Measurements from ENCODE around the gene SLC7A6.
"Not testable (repeated sequence)": the region's sequence is repeated elsewhere in the genome, so short reads cannot be mapped to it uniquely, and the experiment has no call there.

Gene SLC7A6

GRCh38 chr16:68283801-68284598 lies 19.7 kb downstream of the SLC7A6 start:
- DNase-seq (ENCODE audit: low read depth, low spot score) = no peak

- DNase-seq (ENCODE audit: low read depth, low spot score) = no peak
Observed at GRCh38 chr16:68284847-68285246, 20.5 kb downstream of the SLC7A6 start.

GRCh38 chr16:68285683-68286082 lies 21.4 kb downstream of the SLC7A6 start:
- DNase-seq (ENCODE audit: low read depth, low spot score) = no peak

GRCh38 chr16:68286153-68287074 lies 22.1 kb downstream of the SLC7A6 start:
- DNase-seq (ENCODE audit: low read depth, low spot score) = no peak

- no peak for DNase-seq (ENCODE audit: low read depth, low spot score)
Observed at GRCh38 chr16:68287276-68288251, 23.2 kb downstream of the SLC7A6 start.

- DNase-seq (ENCODE audit: low read depth, low spot score) = no peak
Observed at GRCh38 chr16:68288252-68288650, 23.9 kb downstream of the SLC7A6 start.

GRCh38 chr16:68288796-68289195 lies 24.5 kb downstream of the SLC7A6 start:
- not testable (repeated sequence) for DNase-seq (ENCODE audit: low read depth, low spot score)

- no peak for DNase-seq (ENCODE audit: low read depth, low spot score)
Observed at GRCh38 chr16:68289202-68289601, 24.9 kb downstream of the SLC7A6 start.

GRCh38 chr16:68289621-68290329 lies 25.4 kb downstream of the SLC7A6 start:
- DNase-seq (ENCODE audit: low read depth, low spot score) = no peak

GRCh38 chr16:68290450-68290849 lies 26.1 kb downstream of the SLC7A6 start:
- no peak for DNase-seq (ENCODE audit: low read depth, low spot score)

GRCh38 chr16:68291227-68291626 lies 26.9 kb downstream of the SLC7A6 start:
- DNase-seq (ENCODE audit: low read depth, low spot score) = no peak

- no peak for DNase-seq (ENCODE audit: low read depth, low spot score)
Observed at GRCh38 chr16:68292425-68292824, 28.1 kb downstream of the SLC7A6 start.

GRCh38 chr16:68296291-68296690 lies 32.0 kb downstream of the SLC7A6 start:
- no peak for DNase-seq (ENCODE audit: low read depth, low spot score)

- no peak for DNase-seq (ENCODE audit: low read depth, low spot score)
Observed at GRCh38 chr16:68296693-68297092, 32.4 kb downstream of the SLC7A6 start.

GRCh38 chr16:68297908-68298307 lies 33.6 kb downstream of the SLC7A6 start:
- DNase-seq (ENCODE audit: low read depth, low spot score) = no peak

- DNase-seq (ENCODE audit: low read depth, low spot score) = no peak
Observed at GRCh38 chr16:68298312-68298711, 34.0 kb downstream of the SLC7A6 start.

GRCh38 chr16:68298907-68299561 lies 34.7 kb downstream of the SLC7A6 start:
- no peak for DNase-seq (ENCODE audit: low read depth, low spot score)

GRCh38 chr16:68299571-68300453 lies 35.5 kb downstream of the SLC7A6 start:
- DNase-seq (ENCODE audit: low read depth, low spot score) = no peak

- no peak for DNase-seq (ENCODE audit: low read depth, low spot score)
Observed at GRCh38 chr16:68300734-68301459, 36.6 kb downstream of the SLC7A6 start.

All from ELF-1 (cell line).